GM21576 (cell line): ENCODE measurements around the gene GPBP1L1.
"Not testable (repeated sequence)": the region's sequence is repeated elsewhere in the genome, so short reads cannot be mapped to it uniquely, and the experiment has no call there.

Source experiments
- ATAC-seq: cut with Tn5 transposase; IDR thresholded peaks from one replicate; pipeline ENCODE4 v1.9.1; 2021; ENCODE audit warnings: mild to moderate bottlenecking, moderate library complexity; ENCODE audit not compliant: unreplicated experiment

GPBP1L1 gene

GRCh38 chr1:45684402-45684801 lies 1.9 kb downstream of the GPBP1L1 start:
- no peak for ATAC-seq

GRCh38 chr1:45682942-45683341 lies 3.4 kb downstream of the GPBP1L1 start:
- ATAC-seq, result no peak

GRCh38 chr1:45679123-45679522 lies 7.2 kb downstream of the GPBP1L1 start:
- ATAC-seq, result no peak

GRCh38 chr1:45678489-45678888 lies 7.8 kb downstream of the GPBP1L1 start:
- ATAC-seq, result no peak

GRCh38 chr1:45677751-45678245 lies 8.5 kb downstream of the GPBP1L1 start:
- ATAC-seq, result no peak

GRCh38 chr1:45676553-45676952 lies 9.8 kb downstream of the GPBP1L1 start:
- not testable (repeated sequence) for ATAC-seq

- ATAC-seq, result no peak
Measured at GRCh38 chr1:45674478-45674877, 11.9 kb downstream of the GPBP1L1 start.

GRCh38 chr1:45673956-45674355 lies 12.4 kb downstream of the GPBP1L1 start:
- ATAC-seq, result no peak

- ATAC-seq, result no peak
Measured at GRCh38 chr1:45669859-45670655, 16.3 kb downstream of the GPBP1L1 start.

- ATAC-seq, result no peak
Measured at GRCh38 chr1:45669379-45669778, 17.0 kb downstream of the GPBP1L1 start.

GRCh38 chr1:45668526-45668925 lies 17.8 kb downstream of the GPBP1L1 start:
- no peak for ATAC-seq

GRCh38 chr1:45667321-45668111 lies 18.8 kb downstream of the GPBP1L1 start:
- ATAC-seq, result no peak

- ATAC-seq, result no peak
Measured at GRCh38 chr1:45666836-45667235, 19.5 kb downstream of the GPBP1L1 start.

GRCh38 chr1:45660336-45660735 lies 26.0 kb downstream of the GPBP1L1 start:
- no peak for ATAC-seq

GRCh38 chr1:45659222-45659621 lies 27.1 kb downstream of the GPBP1L1 start:
- no peak for ATAC-seq

GRCh38 chr1:45658171-45658570 lies 28.2 kb downstream of the GPBP1L1 start:
- no peak for ATAC-seq

- no peak for ATAC-seq
Measured at GRCh38 chr1:45656573-45657226, 29.6 kb downstream of the GPBP1L1 start.

GRCh38 chr1:45654540-45655280 lies 31.6 kb downstream of the GPBP1L1 start:
- ATAC-seq, result no peak

GRCh38 chr1:45647248-45648021 lies 38.9 kb downstream of the GPBP1L1 start:
- ATAC-seq, result no peak

- no peak for ATAC-seq
Measured at GRCh38 chr1:45644661-45645060, 41.7 kb downstream of the GPBP1L1 start.
